Stimulated activated naive B cell treated with anti-CD40 and anti-IgM and Interleukin-4, amounts not matched to agents 10 μg/mL and 1 μg/mL and 100 μg/mL, for 72 hours (primary cell): ENCODE data around the gene IL18RAP.

Source experiments
- ATAC-seq, 2 donors: fragments of 150-1000 bp; cut with Tn5 transposase; replicated peaks; 2 replicates each; pipeline ENCODE4 v1.10.0; 2021; ENCODE audit warnings: moderate library complexity in 1 of 2
- DNase-seq: peaks from one replicate; pipeline ENCODE4 v3.0.0; 2021
- H3K27ac Mint-ChIP-seq: one replicate; pipeline ENCODE4 v1.8.0; 2022; ENCODE audit warnings: mild to moderate bottlenecking, mixed read lengths
- H3K27me3 Mint-ChIP-seq, 2 donors: one replicate each; pipeline ENCODE4 v1.8.0; 2022; ENCODE audit warnings: mixed read lengths in 2 of 2
- H3K36me3 Mint-ChIP-seq, 2 donors: one replicate each; pipeline ENCODE4 v1.8.0; 2022; ENCODE audit warnings: mixed read lengths in 2 of 2, mild to moderate bottlenecking in 1 of 2
- H3K4me1 Mint-ChIP-seq, 2 donors: one replicate each; pipeline ENCODE4 v1.8.0; 2022; ENCODE audit warnings: mixed read lengths in 2 of 2, mild to moderate bottlenecking in 1 of 2
- H3K4me3 Mint-ChIP-seq, 2 donors: one replicate each; pipeline ENCODE4 v1.8.0; 2022; ENCODE audit warnings: mild to moderate bottlenecking in 2 of 2, mixed read lengths in 2 of 2, moderate library complexity in 1 of 2
- H3K9me3 Mint-ChIP-seq, 2 donors: one replicate each; pipeline ENCODE4 v1.8.0; 2022; ENCODE audit warnings: mixed read lengths in 2 of 2, mild to moderate bottlenecking in 1 of 2

Gene IL18RAP

GRCh38 chr2:102401865-102402264 is 21.1 kb upstream of the IL18RAP start:
- Mint-ChIP-seq H3K9me3 (no peaks in the 10 kb centered on the region), H3K27ac (no peak overlapping the region), H3K27me3 (no peaks in the 10 kb centered on the region), H3K4me1 (peaks cover 3 to 6% of the 10 kb centered on the region in 2 donors), H3K36me3 (no peaks in the 10 kb centered on the region), H3K4me3 (no peak overlapping the region)
- no peak for ATAC-seq
- no peak for DNase-seq

DNA sequence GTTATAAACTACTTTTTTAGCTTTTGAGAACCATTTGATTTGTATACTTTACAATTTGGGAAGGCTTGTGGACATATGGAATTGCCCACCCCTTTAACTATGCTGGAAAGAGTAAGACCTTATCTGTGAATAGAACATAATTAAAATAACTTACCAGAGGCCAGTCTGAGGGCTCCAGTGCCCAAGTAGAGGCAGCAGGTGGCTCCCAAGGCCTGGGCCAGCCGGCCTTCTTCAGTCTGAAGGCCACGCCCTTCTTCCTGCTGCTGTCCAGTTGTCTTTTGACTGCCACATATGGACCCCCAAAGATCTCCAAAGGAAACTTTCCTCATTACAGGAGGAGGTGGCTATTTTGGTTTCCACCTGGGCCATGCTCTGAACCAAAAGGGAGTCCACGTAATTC is 12.0 kb upstream of the IL18RAP start:
- ATAC-seq (no peak), DNase-seq (no peak)
- H3K4me1 Mint-ChIP-seq = no peaks in the 10 kb centered on the region
- H3K4me3 Mint-ChIP-seq = no peak overlapping the region
- peaks cover 0 to 5% of the 10 kb centered on the region in 2 donors for H3K36me3 Mint-ChIP-seq
- peaks cover 0 to 5% of the 10 kb centered on the region in 2 donors for H3K9me3 Mint-ChIP-seq
- H3K27me3 Mint-ChIP-seq = peaks cover 0 to 4% of the 10 kb centered on the region in 2 donors
- no peak overlapping the region for H3K27ac Mint-ChIP-seq

GRCh38 chr2:102412199-102412598 is 10.8 kb upstream of the IL18RAP start:
- peaks cover 0 to 5% of the 10 kb centered on the region in 2 donors for H3K9me3 Mint-ChIP-seq
- H3K4me3 Mint-ChIP-seq = no peak overlapping the region
- H3K4me1 Mint-ChIP-seq = peaks cover 0 to under 1% of the 10 kb centered on the region in 2 donors
- H3K36me3 Mint-ChIP-seq = peaks cover 0 to 5% of the 10 kb centered on the region in 2 donors
- H3K27me3 Mint-ChIP-seq = peaks cover 0 to 4% of the 10 kb centered on the region in 2 donors
- DNase-seq (no peak), ATAC-seq (no peak)
- no peak overlapping the region for H3K27ac Mint-ChIP-seq

- Mint-ChIP-seq H3K4me1 (peaks cover 8 to 26% of the 10 kb centered on the region in 2 donors), H3K36me3 (no peaks in the 10 kb centered on the region), H3K27ac (no peak overlapping the region), H3K27me3 (no peaks in the 10 kb centered on the region), H3K9me3 (no peaks in the 10 kb centered on the region), H3K4me3 (no peak overlapping the region)
- no peak for ATAC-seq
- no peak for DNase-seq
These were observed 5.0 kb upstream of the IL18RAP start for GRCh38 chr2:102417946-102418345.

- H3K4me1 Mint-ChIP-seq = peaks cover 9 to 30% of the 10 kb centered on the region in 2 donors
- H3K36me3 Mint-ChIP-seq = no peaks in the 10 kb centered on the region
- DNase-seq = no peak
- H3K4me3 Mint-ChIP-seq = no peak overlapping the region
- H3K27me3 Mint-ChIP-seq = no peaks in the 10 kb centered on the region
- H3K9me3 Mint-ChIP-seq = no peaks in the 10 kb centered on the region
- peak; percentile 51 to 71 for ATAC-seq
- no peak overlapping the region for H3K27ac Mint-ChIP-seq
These were observed 4.5 kb upstream of the IL18RAP start for GRCh38 chr2:102418421-102418961.

- no peaks in the 10 kb centered on the region for H3K9me3 Mint-ChIP-seq
- H3K4me1 Mint-ChIP-seq = peaks cover 15 to 40% of the 10 kb centered on the region in 2 donors
- DNase-seq = no peak
- no peaks in the 10 kb centered on the region for H3K36me3 Mint-ChIP-seq
- no peak overlapping the region for H3K4me3 Mint-ChIP-seq
- H3K27me3 Mint-ChIP-seq = no peaks in the 10 kb centered on the region
- ATAC-seq = no peak
- no peak overlapping the region for H3K27ac Mint-ChIP-seq
These were observed 2.7 kb upstream of the IL18RAP start for GRCh38 chr2:102420290-102420689.

- Mint-ChIP-seq H3K4me1 (peaks cover 19 to 40% of the 10 kb centered on the region in 2 donors), H3K4me3 (no peak overlapping the region), H3K36me3 (no peaks in the 10 kb centered on the region), H3K27me3 (no peaks in the 10 kb centered on the region), H3K9me3 (no peaks in the 10 kb centered on the region), H3K27ac (no peak overlapping the region)
- DNase-seq = no peak
- ATAC-seq = no peak
These were observed 835 bp upstream of the IL18RAP start for GRCh38 chr2:102421890-102422759.

GRCh38 chr2:102423368-102423767 is 408 bp downstream of the IL18RAP start:
- peaks cover 0 to 1% of the 10 kb centered on the region in 2 donors for H3K9me3 Mint-ChIP-seq
- no peak for DNase-seq
- H3K27ac Mint-ChIP-seq = no peak overlapping the region
- no peaks in the 10 kb centered on the region for H3K27me3 Mint-ChIP-seq
- H3K4me3 Mint-ChIP-seq = no peak overlapping the region
- no peaks in the 10 kb centered on the region for H3K36me3 Mint-ChIP-seq
- ATAC-seq = no peak
- H3K4me1 Mint-ChIP-seq = peaks cover 14 to 31% of the 10 kb centered on the region in 2 donors

DNA sequence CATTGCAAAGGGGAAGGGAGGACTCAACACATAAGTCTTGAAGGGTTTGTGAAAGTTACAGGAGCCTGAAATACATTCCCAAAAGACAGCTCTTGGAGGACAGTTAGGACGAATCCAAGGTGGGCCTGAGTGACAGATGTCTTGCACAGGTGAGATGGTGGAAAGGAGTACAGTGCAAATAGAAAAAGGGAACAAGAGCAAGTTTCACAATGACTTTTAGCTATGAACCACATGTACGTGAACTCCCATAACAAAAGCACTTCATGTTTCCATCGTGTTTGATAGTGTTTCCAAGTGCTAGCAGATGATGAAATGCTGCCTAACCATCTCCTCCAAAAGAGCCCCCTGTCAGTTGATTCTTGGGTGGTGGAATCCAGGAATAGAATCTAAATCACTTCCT is 1.8 kb downstream of the IL18RAP start:
- Mint-ChIP-seq H3K36me3 (no peaks in the 10 kb centered on the region), H3K27me3 (no peaks in the 10 kb centered on the region), H3K4me3 (no peak overlapping the region), H3K9me3 (peaks cover 0 to 1% of the 10 kb centered on the region in 2 donors), H3K4me1 (peaks cover 14 to 26% of the 10 kb centered on the region in 2 donors), H3K27ac (no peak overlapping the region)
- ATAC-seq (peak; percentile 94 to 95), DNase-seq (no peak)

DNA sequence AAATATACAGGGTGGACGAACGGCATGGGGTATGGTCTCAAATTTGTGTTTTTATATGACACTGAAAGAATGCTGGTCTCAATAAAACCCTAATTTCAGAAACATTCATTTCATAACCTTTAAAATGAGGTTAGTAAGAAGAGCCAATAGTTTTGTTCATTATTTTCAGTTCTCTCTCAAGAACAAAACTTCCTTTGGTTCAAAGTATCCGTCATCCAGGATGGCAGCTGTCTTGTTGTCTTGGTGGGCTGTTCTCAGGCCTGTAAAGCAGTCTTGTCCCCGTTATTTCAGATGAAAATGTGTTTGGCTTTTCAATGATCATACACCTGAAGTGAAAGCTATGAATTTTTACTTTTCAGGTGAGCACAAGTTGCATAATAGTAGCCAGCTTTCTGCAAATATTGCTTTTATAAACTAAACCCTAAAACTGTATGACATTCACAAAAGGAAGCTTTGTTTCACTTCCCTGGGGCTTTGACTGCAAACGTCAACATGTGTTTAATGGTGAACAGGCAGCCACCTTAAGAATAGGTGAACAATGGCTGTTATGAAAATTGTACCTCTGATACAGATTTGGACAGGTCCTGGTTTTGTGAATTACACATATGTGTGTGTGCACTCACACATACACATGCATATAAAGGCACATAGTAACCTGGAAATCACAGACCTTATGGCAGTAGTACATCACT is 2.6 kb downstream of the IL18RAP start:
- Mint-ChIP-seq H3K27ac (no peak overlapping the region), H3K4me1 (peaks cover 14 to 26% of the 10 kb centered on the region in 2 donors), H3K9me3 (peaks cover 0 to 1% of the 10 kb centered on the region in 2 donors), H3K27me3 (no peaks in the 10 kb centered on the region), H3K36me3 (no peaks in the 10 kb centered on the region), H3K4me3 (no peak overlapping the region)
- ATAC-seq (peak; percentile 38 to 60), DNase-seq (no peak)

- Mint-ChIP-seq H3K4me1 (peaks cover 16 to 21% of the 10 kb centered on the region in 2 donors), H3K4me3 (no peak overlapping the region), H3K27me3 (no peaks in the 10 kb centered on the region), H3K27ac (no peak overlapping the region), H3K36me3 (no peaks in the 10 kb centered on the region), H3K9me3 (peaks cover 0 to 1% of the 10 kb centered on the region in 2 donors)
- no peak for ATAC-seq
- no peak for DNase-seq
These were observed 4.3 kb downstream of the IL18RAP start for GRCh38 chr2:102427249-102427648.

GRCh38 chr2:102428573-102428972 is 5.6 kb downstream of the IL18RAP start:
- no peak overlapping the region for H3K4me3 Mint-ChIP-seq
- H3K9me3 Mint-ChIP-seq = peaks cover 0 to 1% of the 10 kb centered on the region in 2 donors
- H3K27ac Mint-ChIP-seq = no peak overlapping the region
- peaks cover 10 to 11% of the 10 kb centered on the region in 2 donors for H3K4me1 Mint-ChIP-seq
- ATAC-seq = no peak
- no peak for DNase-seq
- H3K27me3 Mint-ChIP-seq = no peaks in the 10 kb centered on the region
- no peaks in the 10 kb centered on the region for H3K36me3 Mint-ChIP-seq

DNA sequence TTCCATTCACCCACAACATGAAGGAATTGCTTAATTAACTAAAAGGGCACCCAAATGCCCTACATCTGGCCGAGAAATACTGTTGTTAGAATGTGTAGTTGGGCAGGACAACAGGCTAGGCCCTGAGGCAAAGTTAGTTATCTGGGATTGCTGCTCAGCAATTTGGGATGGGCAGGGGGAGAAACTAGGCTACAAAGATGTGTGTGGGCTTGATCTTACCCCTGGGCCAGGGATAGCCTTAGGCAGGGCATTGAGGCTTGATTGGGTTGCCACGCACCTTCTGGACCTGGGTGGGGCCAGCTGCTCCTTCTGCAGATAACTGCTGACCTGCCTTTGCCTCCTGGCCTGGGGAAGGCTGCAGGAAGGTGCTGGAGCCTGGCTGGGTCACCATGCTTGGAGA is 9.4 kb downstream of the IL18RAP start:
- H3K27me3 Mint-ChIP-seq = no peaks in the 10 kb centered on the region
- peaks cover 13 to 17% of the 10 kb centered on the region in 2 donors for H3K4me1 Mint-ChIP-seq
- H3K36me3 Mint-ChIP-seq = no peaks in the 10 kb centered on the region
- DNase-seq (no peak), ATAC-seq (no peak)
- peaks cover 0 to 1% of the 10 kb centered on the region in 2 donors for H3K9me3 Mint-ChIP-seq
- H3K27ac Mint-ChIP-seq = no peak overlapping the region
- no peak overlapping the region for H3K4me3 Mint-ChIP-seq

- H3K27ac Mint-ChIP-seq = no peak overlapping the region
- no peak overlapping the region for H3K4me3 Mint-ChIP-seq
- ATAC-seq (no peak), DNase-seq (no peak)
- peaks cover 13 to 17% of the 10 kb centered on the region in 2 donors for H3K4me1 Mint-ChIP-seq
- no peaks in the 10 kb centered on the region for H3K36me3 Mint-ChIP-seq
- no peaks in the 10 kb centered on the region for H3K9me3 Mint-ChIP-seq
- H3K27me3 Mint-ChIP-seq = no peaks in the 10 kb centered on the region
These were observed 11.2 kb downstream of the IL18RAP start for GRCh38 chr2:102433973-102434654.
